GM12878 (cell line): Measurements from ENCODE around the gene MYLK4. TPM values are rescaled to one million over a fixed set of nuclear protein-coding genes. Genes with fewer than 3 reads are reported as not detected.

ENCODE experiments used
- ATAC-seq: fragments of 200-7000 bp; cut with Tn5 transposase; 3 replicates; pipeline ENCODE4 v1.9.1; 2020; ENCODE audit warnings: mild to moderate bottlenecking, moderate library complexity
- BruUV-seq: library from RNA; stranded (reverse); fragments of 400-500 nt; replicated peaks from 2 replicates; lab custom pipeline; 2021; lab: Mats Ljungman, UMichigan
- CTCF ChIA-PET: fragments of 300-600 bp; sonication (Branson Sonifier 250); formaldehyde crosslinking; extraction: SDS; loops from one replicate; lab custom pipeline; 2021; ENCODE audit warnings: inconsistent platforms; lab: Yijun Ruan, JAX
- POLR2A ChIA-PET: fragments of 350-600 bp; formaldehyde crosslinking; extraction: SDS; loops from one replicate; lab custom pipeline; 2021; ENCODE audit warnings: inconsistent platforms; lab: Charles Lee
- RAD21 ChIA-PET: fragments of 300-600 bp; sonication (Branson Sonifier 250); formaldehyde crosslinking; loops from one replicate; lab custom pipeline; 2023; ENCODE audit warnings: antibody characterized with exemption; ENCODE audit not compliant: unreplicated experiment; lab: Charles Lee
- SMC1A ChIA-PET: fragments of 300-600 bp; sonication (Branson Sonifier 250); formaldehyde crosslinking; loops from one replicate; lab custom pipeline; 2023; ENCODE audit not compliant: unreplicated experiment, uncharacterized antibody; lab: Charles Lee
- DNase-seq: peaks from one replicate; pipeline ENCODE4 v3.0.0-alpha.2; 2011; ENCODE audit warnings: low read depth, low spot score
- FAIRE-seq: peaks from 3 replicates; lab custom pipeline; 2011; peaks lifted over from hg19 to GRCh38; lab: Jason Lieb, UNC
- H2AFZ ChIP-seq: 2 replicates; pipeline ENCODE4 v1.6.0; 2011; ENCODE audit warnings: low read depth, low read length, control low read depth; ENCODE audit not compliant: control insufficient read depth
- H3K27ac ChIP-seq: 2 replicates; pipeline ENCODE4 v1.5.1; 2011; ENCODE audit warnings: control low read depth; ENCODE audit not compliant: control insufficient read depth, insufficient read depth
- H3K27me3 ChIP-seq, 2 experiments: replicated peaks in 1 of 2; 2 replicates each; pipeline versions ENCODE4 v1.6.0 to v1.6.1; 2011; ENCODE audit warnings: low read length in 1 of 2; ENCODE audit not compliant: control insufficient read depth in 2 of 2, insufficient read depth in 2 of 2
- H3K36me3 ChIP-seq, 2 experiments: 2 replicates each; pipeline ENCODE4 v1.5.1; 2011; ENCODE audit warnings: low read length in 1 of 2; ENCODE audit not compliant: control insufficient read depth in 2 of 2, insufficient read depth in 2 of 2
- H3K4me1 ChIP-seq: 2 replicates; pipeline ENCODE4 v1.6.1; 2011; ENCODE audit warnings: mild to moderate bottlenecking, low read length, moderate library complexity, mixed read lengths; ENCODE audit not compliant: control insufficient read depth, insufficient read depth
- H3K4me2 ChIP-seq: 2 replicates; pipeline ENCODE4 v1.6.0; 2011; ENCODE audit warnings: control low read depth; ENCODE audit not compliant: control insufficient read depth, insufficient read depth
- H3K4me3 ChIP-seq: fragments of 200-600 bp; sonication (generic); 2 replicates; pipeline ENCODE4 v1.5.1; 2016
- H3K79me2 ChIP-seq: 2 replicates; pipeline ENCODE4 v1.6.0; 2011; ENCODE audit warnings: low read length; ENCODE audit not compliant: control insufficient read depth, insufficient read depth
- H3K9ac ChIP-seq: 2 replicates; pipeline ENCODE4 v1.8.0; 2011; ENCODE audit warnings: low read length, control low read depth, mixed read lengths; ENCODE audit not compliant: control insufficient read depth, insufficient read depth
- H3K9me3 ChIP-seq: replicated peaks from 3 replicates; pipeline ENCODE4 v1.5.1; 2011; ENCODE audit warnings: mild to moderate bottlenecking, low read length; ENCODE audit not compliant: control insufficient read depth, insufficient read depth
- H4K20me1 ChIP-seq: 2 replicates; pipeline ENCODE4 v1.6.0; 2011; ENCODE audit not compliant: control insufficient read depth, insufficient read depth
- ATF7 ChIP-seq: fragments of 450-650 bp; IDR thresholded peaks from 2 replicates; pipeline ENCODE4 v1.6.1; 2016; ENCODE audit warnings: low read depth, mild to moderate bottlenecking
- BCLAF1 ChIP-seq: fragments of 450-650 bp; IDR thresholded peaks from 2 replicates; pipeline ENCODE4 v1.6.1; 2017; ENCODE audit warnings: antibody characterized with exemption, mild to moderate bottlenecking, moderate library complexity
- FOS ChIP-seq: IDR thresholded peaks from 3 replicates; pipeline ENCODE4 v1.6.1; 2011; ENCODE audit warnings: borderline replicate concordance; ENCODE audit not compliant: insufficient read length; ENCODE audit errors: extremely low read depth
- MEF2A ChIP-seq: IDR thresholded peaks from 2 replicates; pipeline ENCODE4 v1.6.1; 2011; ENCODE audit warnings: low read depth, mild to moderate bottlenecking, low read length, moderate library complexity; ENCODE audit not compliant: insufficient read depth
- NFYB ChIP-seq: IDR thresholded peaks from 2 replicates; pipeline ENCODE4 v1.6.1; 2011; ENCODE audit warnings: low read depth, mild to moderate bottlenecking, low read length, improper control_type of control experiment, moderate library complexity; ENCODE audit not compliant: insufficient read depth
- NR2C1 ChIP-seq: fragments of 450-650 bp; IDR thresholded peaks from 2 replicates; pipeline ENCODE4 v1.6.1; 2017; ENCODE audit warnings: antibody characterized with exemption, mild to moderate bottlenecking, moderate library complexity
- PAX8 ChIP-seq: fragments of 450-650 bp; IDR thresholded peaks from 2 replicates; pipeline ENCODE4 v1.6.1; 2017; ENCODE audit warnings: mild to moderate bottlenecking, moderate library complexity
- POLR2AphosphoS5 ChIP-seq: IDR thresholded peaks from 2 replicates; pipeline ENCODE4 v1.6.1; 2011; ENCODE audit warnings: mild to moderate bottlenecking, low read length, inconsistent platforms
- SMAD1 ChIP-seq: fragments of 450-650 bp; IDR thresholded peaks from 2 replicates; pipeline ENCODE4 v1.6.1; 2018; ENCODE audit warnings: mild to moderate bottlenecking, low read depth; ENCODE audit not compliant: partially characterized antibody
- YBX1 ChIP-seq: fragments of 450-650 bp; IDR thresholded peaks from 2 replicates; pipeline ENCODE4 v1.6.1; 2016; ENCODE audit warnings: antibody characterized with exemption
- WGBS: methylation state at CpG from one replicate; pipeline ENCODE4 v1.1.6; 2016; ENCODE audit warnings: low lambda C conversion rate; ENCODE audit not compliant: insufficient replicate concordance, insufficient coverage; ENCODE audit errors: missing lambda C conversion rate; 5-methylcytosine and 5-hydroxymethylcytosine counted together
- in situ Hi-C: fragments of 300-500 bp; cut with MboI; formaldehyde crosslinking; loops from 9 replicates; pipeline ENCODE4 v1.14.3; 2018; ENCODE audit warnings: mixed read lengths
- intact Hi-C: fragments of 100-400 bp; cut with micrococcal nuclease; formaldehyde crosslinking; loops from one replicate; pipeline ENCODE4 v1.14.2; 2022; ENCODE audit not compliant: unreplicated experiment
- polyA plus RNA-seq, 11 experiments: library from polyadenylated mRNA; depleted of rRNA in 4 of 11; unstranded in 6 of 11; stranded (reverse) in 5 of 11; fragments of >200 nt; fragmentation: Nextera tagmentation in 4 of 11; fragmentation: Illumina TruSeq in 1 of 11; extraction: Ambion mirVana in 4 of 11; extraction: Trizol in 1 of 11; gene quantifications; 1 replicate in 1 of 11; 2 replicates in 10 of 11; pipeline versions ENCODE4 v1.2.1 to v1.2.3, GENCODE V29; 2011 to 2016; ENCODE audit warnings: inconsistent platforms in 2 of 11, missing spikeins in 2 of 11, low read depth in 1 of 11
- total RNA-seq, 4 experiments: library from RNA; depleted of rRNA in 3 of 4; stranded (reverse); fragments of >200 nt in 3 of 4; fragmentation: Illumina TruSeq in 1 of 4; extraction: Trizol in 1 of 4; gene quantifications; 2 replicates each; pipeline versions ENCODE4 v1.2.1 to v1.2.3, GENCODE V29; 2013 to 2021

The MYLK4 gene
- total and polyA plus RNA-seq, 10 of the 15 experiments (the other 5 are each of a cell fraction or from before 2014, with no cell fraction given), result under 0.01 to 0.09 (median 0.05) TPM; not detected in 1

GRCh38 chr6:2630359-2630758, 120.4 kb downstream of the MYLK4 start:
- Histone ChIP-seq H3K4me3 (no peak overlapping the region), H3K27ac (no peak overlapping the region), H3K27me3 (no peaks in the 10 kb centered on the region; a peak in 1 of 4 replicates), H4K20me1 (no peaks in the 10 kb centered on the region), H3K9me3 (no peaks in the 10 kb centered on the region), H3K9ac (no peak overlapping the region), H3K79me2 (no peaks in the 10 kb centered on the region), H3K4me1 (no peaks in the 10 kb centered on the region), H3K4me2 (no peak overlapping the region), H2AFZ (no peak overlapping the region), H3K36me3 (no peaks in the 10 kb centered on the region)
- RAD21 ChIA-PET, result no interaction called here
- DNase-seq, result no peak
- ATAC-seq, result no peak
- no TSS peak for BruUV-seq
- no peak for FAIRE-seq
- SMC1A ChIA-PET, result interaction anchor here (0.6 to 1.8 kb wide), 2 partner anchors 10 to 496 kb away, joined by 3 to 5 read pairs; no protein-coding TSS in a partner anchor
- POLR2A ChIA-PET, result no interaction called here
- no peak for TF ChIP-seq YBX1
- no peak for TF ChIP-seq NR2C1
- TF ChIP-seq MEF2A, result no peak
- no peak for TF ChIP-seq SMAD1
- no peak for TF ChIP-seq POLR2AphosphoS5
- TF ChIP-seq FOS, result no peak
- TF ChIP-seq BCLAF1, result no peak
- no peak for TF ChIP-seq PAX8
- TF ChIP-seq NFYB, result no peak
- TF ChIP-seq ATF7, result no peak
- 52% methylated on average over 6 of the region's 6 CpGs for WGBS
- CTCF ChIA-PET, result interaction anchor here (0.6 kb wide), 1 partner anchor 46 kb away, joined by 3 read pairs; no protein-coding TSS in a partner anchor
- intact Hi-C loops, result loop anchor here (5.0 kb wide), 1 partner anchor 423 kb away; no protein-coding TSS in a partner anchor
- in situ Hi-C loops, result no loop called here
